SK-N-SH treated with all-trans-retinoic acid at 6 μM for 48 hours (cell line): ENCODE measurements around the gene OBSCN.
A peak's percentile ranks its signal among the peaks of the same experiment; 100 is the strongest.

Experiments
- ATAC-seq: fragments of 200-7000 bp; cut with Tn5 transposase; 3 replicates; pipeline ENCODE4 v1.9.1; 2020; ENCODE audit warnings: mild to moderate bottlenecking, moderate library complexity
- ARNTL ChIP-seq: fragments of 450-650 bp; formaldehyde crosslinking; IDR thresholded peaks from 2 replicates; pipeline ENCODE4 v1.5.0; 2020; ENCODE audit warnings: low read depth, mild to moderate bottlenecking, moderate library complexity, borderline replicate concordance
- BACH2 ChIP-seq: fragments of 250-450 bp; sonication (Bioruptor Pico); IDR thresholded peaks from 2 replicates; pipeline ENCODE4 v1.9.0; 2021; ENCODE audit warnings: mild to moderate bottlenecking, borderline replicate concordance
- CREB5 ChIP-seq: fragments of 250-450 bp; sonication (Bioruptor Pico); IDR thresholded peaks from 2 replicates; pipeline ENCODE4 v1.5.1; 2020; ENCODE audit warnings: low read depth, mild to moderate bottlenecking, moderate library complexity
- CSDC2 ChIP-seq: fragments of 250-450 bp; sonication (Bioruptor Pico); IDR thresholded peaks from 2 replicates; pipeline ENCODE4 v1.5.0; 2020; ENCODE audit warnings: mild to moderate bottlenecking, moderate library complexity
- CSRNP3 ChIP-seq: fragments of 250-450 bp; sonication (Bioruptor Pico); IDR thresholded peaks from 2 replicates; pipeline ENCODE4 v1.5.1; 2021; ENCODE audit warnings: mild to moderate bottlenecking, moderate library complexity
- ESRRG ChIP-seq: fragments of 250-450 bp; sonication (Bioruptor Pico); IDR thresholded peaks from 2 replicates; pipeline ENCODE4 v1.6.1; 2021; ENCODE audit warnings: mild to moderate bottlenecking
- GLIS3 ChIP-seq: fragments of 250-450 bp; sonication (Bioruptor Pico); IDR thresholded peaks from 2 replicates; pipeline ENCODE4 v1.5.0; 2020; ENCODE audit warnings: mild to moderate bottlenecking, moderate library complexity
- ISL1 ChIP-seq: fragments of 250-450 bp; sonication (Bioruptor Pico); IDR thresholded peaks from 2 replicates; pipeline ENCODE4 v2.1.2; 2022; ENCODE audit warnings: mild to moderate bottlenecking, moderate library complexity
- OSR1 ChIP-seq: fragments of 250-450 bp; sonication (Bioruptor Pico); IDR thresholded peaks from 2 replicates; pipeline ENCODE4 v1.8.0; 2022; ENCODE audit warnings: moderate library complexity, mild to moderate bottlenecking, inconsistent platforms
- PATZ1 ChIP-seq: fragments of 250-450 bp; sonication (Bioruptor Pico); IDR thresholded peaks from 2 replicates; pipeline ENCODE4 v1.8.0; 2020; ENCODE audit warnings: mild to moderate bottlenecking, moderate library complexity, borderline replicate concordance
- POU6F1 ChIP-seq: fragments of 250-450 bp; sonication (Bioruptor Pico); IDR thresholded peaks from 2 replicates; pipeline ENCODE4 v1.8.0; 2021; ENCODE audit warnings: low read depth, mild to moderate bottlenecking, moderate library complexity, borderline replicate concordance
- PPARA ChIP-seq: fragments of 250-450 bp; sonication (Bioruptor Pico); IDR thresholded peaks from 2 replicates; pipeline ENCODE4 v1.5.0; 2020; ENCODE audit warnings: mild to moderate bottlenecking, borderline replicate concordance
- RARB ChIP-seq: fragments of 250-450 bp; sonication (Bioruptor Pico); IDR thresholded peaks from 2 replicates; pipeline ENCODE4 v1.8.0; 2021; ENCODE audit warnings: mild to moderate bottlenecking, moderate library complexity
- TOX ChIP-seq: fragments of 250-450 bp; sonication (Bioruptor Pico); IDR thresholded peaks from 2 replicates; pipeline ENCODE4 v1.8.0; 2021; ENCODE audit warnings: mild to moderate bottlenecking, moderate library complexity, borderline replicate concordance
- TSHZ2 ChIP-seq: fragments of 250-450 bp; sonication (Bioruptor Pico); IDR thresholded peaks from 2 replicates; pipeline ENCODE4 v1.5.0; 2020; ENCODE audit warnings: mild to moderate bottlenecking, moderate library complexity
- ZC3H10 ChIP-seq: fragments of 250-450 bp; sonication (Bioruptor Pico); IDR thresholded peaks from 2 replicates; pipeline ENCODE4 v1.5.1; 2021; ENCODE audit warnings: mild to moderate bottlenecking, moderate library complexity
- ZFP3 ChIP-seq: fragments of 250-450 bp; sonication (Bioruptor Pico); IDR thresholded peaks from 2 replicates; pipeline ENCODE4 v1.5.0; 2020; ENCODE audit warnings: mild to moderate bottlenecking, moderate library complexity
- ZNF565 ChIP-seq: fragments of 450-650 bp; formaldehyde crosslinking; conservative IDR thresholded peaks from 2 replicates; pipeline ENCODE4 v1.5.0; 2020; ENCODE audit warnings: low read depth, mild to moderate bottlenecking, moderate library complexity
- ZNF70 ChIP-seq: fragments of 450-650 bp; formaldehyde crosslinking; IDR thresholded peaks from 2 replicates; pipeline ENCODE4 v1.5.0; 2020; ENCODE audit warnings: mild to moderate bottlenecking, moderate library complexity
- ZNF8 ChIP-seq: fragments of 450-650 bp; formaldehyde crosslinking; IDR thresholded peaks from 2 replicates; pipeline ENCODE4 v1.5.0; 2020; ENCODE audit warnings: mild to moderate bottlenecking, moderate library complexity

The OBSCN gene

GRCh38 chr1:228263636-228264035 is 55.8 kb downstream of the OBSCN start (continued):
- TF ChIP-seq CSRNP3 (CRISPR knock-in tag): no peak
- no peak for TF ChIP-seq ARNTL
- TF ChIP-seq ISL1: no peak
- TF ChIP-seq ESRRG: no peak
- TF ChIP-seq BACH2 (CRISPR knock-in tag): no peak
- no peak for TF ChIP-seq RARB (CRISPR knock-in tag)
- no peak for TF ChIP-seq ZNF565 (CRISPR knock-in tag)
- TF ChIP-seq POU6F1: no peak
- TF ChIP-seq, all 23 proteins: peak for 0

GRCh38 chr1:228264090-228264829 is 56.4 kb downstream of the OBSCN start:
- no peak; the same call in 2 of the 3 replicates for ATAC-seq
- TF ChIP-seq ISL1 (no peak), ZC3H10 (no peak), ZFP3 (CRISPR knock-in tag) (no peak), ZNF70 (CRISPR knock-in tag) (no peak), ZNF8 (CRISPR knock-in tag) (no peak), CREB5 (CRISPR knock-in tag) (no peak), TOX (CRISPR knock-in tag) (no peak), POU6F1 (no peak), GLIS3 (CRISPR knock-in tag) (no peak), OSR1 (CRISPR knock-in tag) (no peak), RARB (CRISPR knock-in tag) (no peak), CSRNP3 (CRISPR knock-in tag) (no peak), ZNF565 (CRISPR knock-in tag) (no peak), PPARA (CRISPR knock-in tag) (no peak), CSDC2 (CRISPR knock-in tag) (no peak), PATZ1 (CRISPR knock-in tag) (no peak)

- TF ChIP-seq OSR1 (CRISPR knock-in tag): no peak
- no peak for TF ChIP-seq TSHZ2 (CRISPR knock-in tag)
- no peak for TF ChIP-seq TOX (CRISPR knock-in tag)
- no peak for TF ChIP-seq CREB5 (CRISPR knock-in tag)
- TF ChIP-seq RARB (CRISPR knock-in tag): no peak
- no peak for TF ChIP-seq PATZ1 (CRISPR knock-in tag)
- no peak for TF ChIP-seq ZNF8 (CRISPR knock-in tag)
- ATAC-seq: peak; percentile 74
These were observed 57.3 kb downstream of the OBSCN start for GRCh38 chr1:228265167-228265566.
